ENCODE data around the gene ANKS1B.
"Not testable (repeated sequence)": the region's sequence is repeated elsewhere in the genome, so short reads cannot be mapped to it uniquely, and the experiment has no call there.

ANKS1B gene

GRCh38 chr12:99611599-99611998 lies 373.1 kb downstream of the ANKS1B start:
- H3K27ac ChIP-seq, result no peak overlapping the region
- no peak for TF ChIP-seq CTCF (conservative IDR thresholded peaks at IDR 0.05)

DNA sequence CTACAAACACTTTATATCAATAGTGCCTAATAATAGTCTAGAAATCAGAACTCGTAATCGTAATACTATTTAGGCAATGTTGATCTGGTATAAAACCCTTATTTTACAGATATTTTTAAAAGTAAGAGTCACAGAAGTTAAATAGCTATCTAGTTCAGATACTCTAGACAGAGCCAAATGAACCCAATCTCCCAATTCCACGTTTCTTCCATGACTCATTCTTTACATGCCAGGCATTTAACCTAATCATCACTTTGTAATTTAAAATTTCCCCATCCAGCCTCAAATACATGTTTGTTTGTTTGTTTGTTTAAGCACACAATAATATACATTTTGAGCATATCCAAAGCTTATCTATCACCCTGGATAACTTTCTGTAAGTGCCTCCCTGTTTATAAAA lies 373.6 kb downstream of the ANKS1B start:
- no peak for TF ChIP-seq CTCF (conservative IDR thresholded peaks at IDR 0.05)
- no peak overlapping the region for H3K27ac ChIP-seq

DNA sequence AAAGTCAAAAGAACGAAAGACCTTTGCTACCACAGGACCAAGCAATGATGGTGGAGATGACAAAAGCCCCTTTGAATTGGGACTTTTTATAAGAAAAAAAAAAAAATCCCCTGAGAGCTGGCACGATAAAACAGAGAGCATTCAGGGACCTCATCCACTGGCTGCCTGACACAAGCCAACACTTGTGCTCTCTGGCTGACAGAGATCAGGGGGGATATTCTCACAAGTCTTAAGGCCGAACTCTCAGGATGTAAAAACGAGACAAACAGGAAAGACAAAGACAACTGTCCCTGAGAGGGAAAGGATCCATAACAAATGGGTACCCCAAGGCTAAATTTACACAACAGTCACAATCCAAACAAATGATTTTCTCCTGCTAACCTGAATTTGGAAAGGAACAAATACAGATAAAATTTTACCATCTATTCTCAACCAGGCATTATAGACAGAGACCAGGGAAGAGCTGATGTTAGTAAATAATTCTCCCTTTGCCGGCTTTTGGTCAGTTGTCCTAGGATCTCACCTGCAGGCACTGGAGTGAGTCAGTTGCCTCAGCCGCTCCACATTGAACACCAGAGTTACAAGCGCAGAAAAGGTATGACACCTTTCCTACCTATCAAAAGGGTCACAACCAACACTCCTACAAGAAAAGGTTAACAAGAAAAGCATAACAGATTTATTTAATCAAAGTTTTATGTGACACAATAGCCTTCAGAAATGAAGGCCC lies 375.1 kb downstream of the ANKS1B start:
- H3K27ac ChIP-seq, result no peak overlapping the region
- TF ChIP-seq CTCF (conservative IDR thresholded peaks at IDR 0.05), result no peak

GRCh38 chr12:99600388-99600787 lies 384.3 kb downstream of the ANKS1B start:
- no peak overlapping the region for H3K27ac ChIP-seq
- TF ChIP-seq CTCF (conservative IDR thresholded peaks at IDR 0.05), result no peak

DNA sequence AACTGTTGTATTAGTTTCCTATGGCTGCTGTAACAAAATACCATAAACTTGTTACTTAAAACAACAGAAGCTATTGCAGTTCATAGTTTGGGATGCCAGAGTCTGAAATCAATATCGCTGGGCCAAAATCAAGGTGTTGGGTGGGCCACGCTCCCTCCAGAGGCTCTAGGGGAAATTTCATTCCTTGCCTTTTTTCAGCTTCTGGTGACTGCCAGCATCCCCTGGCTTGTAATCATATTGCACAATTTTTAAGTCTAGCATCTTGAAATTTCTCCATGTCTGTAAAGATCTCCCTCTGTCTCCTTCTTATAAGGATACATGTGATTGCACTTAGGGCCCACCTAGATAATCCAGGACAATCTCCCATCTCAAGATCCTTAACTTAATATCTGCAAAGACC lies 386.0 kb downstream of the ANKS1B start:
- H3K27ac ChIP-seq, result no peak overlapping the region

DNA sequence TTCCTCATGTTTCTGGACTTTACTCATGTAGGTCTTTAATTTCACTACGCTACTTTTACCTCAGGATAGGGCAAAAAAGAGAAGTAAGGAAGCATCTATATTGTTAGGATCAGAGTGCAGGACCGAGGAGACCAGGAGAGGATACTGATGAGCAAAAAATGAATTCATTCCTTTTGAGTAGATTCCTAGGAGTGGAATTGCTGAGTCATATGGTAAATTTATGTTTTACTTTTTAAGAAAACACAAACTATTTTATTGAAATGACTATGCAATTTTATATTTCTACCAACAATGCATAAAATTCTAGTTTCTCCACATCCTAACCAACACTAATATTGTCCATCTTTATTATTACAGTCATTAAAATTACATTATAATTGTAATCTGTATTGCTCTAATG lies 388.0 kb downstream of the ANKS1B start:
- TF ChIP-seq CTCF (conservative IDR thresholded peaks at IDR 0.05), result no peak
- H3K27ac ChIP-seq, result no peak overlapping the region

More for the DNA sequence above, 386.0 kb downstream of the ANKS1B start:
- no peak for TF ChIP-seq CTCF (conservative IDR thresholded peaks at IDR 0.05)

- not testable (repeated sequence) for H3K27ac ChIP-seq
Observed at GRCh38 chr12:99577125-99577524, 407.6 kb downstream of the ANKS1B start.

- no peak for TF ChIP-seq CTCF (conservative IDR thresholded peaks at IDR 0.05)
- no peak overlapping the region for H3K27ac ChIP-seq
Observed at GRCh38 chr12:99573980-99574379, 410.8 kb downstream of the ANKS1B start.

Measured in VCaP (cell line).